Superior temporal gyrus (tissue), 1 donor: ENCODE results near the gene JAKMIP3.

Experiments used
- DNase-seq: peaks from one replicate; pipeline ENCODE4 v3.0.0-alpha.2; 2016; ENCODE audit errors: extremely low spot score

JAKMIP3 gene

GRCh38 chr10:132097609-132098377 lies 32.0 kb downstream of the JAKMIP3 start:
- DNase-seq, result no peak

- DNase-seq, result no peak
Observed at GRCh38 chr10:132098539-132099388, 33.0 kb downstream of the JAKMIP3 start.

- DNase-seq, result no peak
Observed at GRCh38 chr10:132099389-132100090, 33.8 kb downstream of the JAKMIP3 start.

GRCh38 chr10:132100091-132100481 lies 34.3 kb downstream of the JAKMIP3 start:
- DNase-seq, result no peak

DNA sequence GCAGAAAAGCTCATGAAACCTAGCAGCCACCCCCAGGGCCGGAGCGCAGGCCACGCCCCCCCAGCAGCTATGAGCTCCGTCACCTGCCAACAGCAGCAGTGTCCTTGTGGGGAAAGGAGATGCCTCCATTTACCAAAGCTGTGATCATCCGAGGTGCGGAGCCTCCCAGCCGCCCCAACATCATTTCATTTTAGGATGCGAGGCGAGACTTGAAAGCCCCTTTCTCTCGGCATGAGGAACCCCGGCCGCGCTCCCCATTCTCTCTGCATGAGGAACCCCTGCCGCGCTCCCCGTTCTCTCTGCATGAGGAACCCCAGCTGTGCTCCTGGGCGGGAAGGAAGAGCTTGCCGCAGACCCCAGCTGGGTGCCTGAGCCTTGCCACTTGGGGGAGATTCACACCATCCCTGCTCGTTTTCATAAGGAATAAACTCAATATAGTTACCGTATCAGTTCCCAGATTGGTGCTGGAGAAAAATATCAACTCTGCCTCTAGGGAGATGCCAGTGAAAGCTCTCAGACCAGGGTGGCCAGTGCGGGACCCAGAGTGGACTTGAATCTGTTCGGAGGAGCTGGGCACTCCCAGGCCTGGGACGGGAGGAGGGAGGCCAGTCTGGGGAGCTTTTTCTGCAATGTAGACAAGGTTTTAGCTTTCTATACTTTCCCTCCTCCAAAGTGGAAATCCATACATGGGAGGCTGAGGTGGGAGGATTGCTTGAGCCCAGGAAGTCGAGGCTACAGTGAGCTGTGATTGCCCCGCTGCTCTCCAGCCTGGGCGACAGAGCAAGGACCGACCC lies 35.0 kb downstream of the JAKMIP3 start:
- no peak for DNase-seq

GRCh38 chr10:132101529-132101928 lies 35.8 kb downstream of the JAKMIP3 start:
- DNase-seq, result peak; percentile 52

DNA sequence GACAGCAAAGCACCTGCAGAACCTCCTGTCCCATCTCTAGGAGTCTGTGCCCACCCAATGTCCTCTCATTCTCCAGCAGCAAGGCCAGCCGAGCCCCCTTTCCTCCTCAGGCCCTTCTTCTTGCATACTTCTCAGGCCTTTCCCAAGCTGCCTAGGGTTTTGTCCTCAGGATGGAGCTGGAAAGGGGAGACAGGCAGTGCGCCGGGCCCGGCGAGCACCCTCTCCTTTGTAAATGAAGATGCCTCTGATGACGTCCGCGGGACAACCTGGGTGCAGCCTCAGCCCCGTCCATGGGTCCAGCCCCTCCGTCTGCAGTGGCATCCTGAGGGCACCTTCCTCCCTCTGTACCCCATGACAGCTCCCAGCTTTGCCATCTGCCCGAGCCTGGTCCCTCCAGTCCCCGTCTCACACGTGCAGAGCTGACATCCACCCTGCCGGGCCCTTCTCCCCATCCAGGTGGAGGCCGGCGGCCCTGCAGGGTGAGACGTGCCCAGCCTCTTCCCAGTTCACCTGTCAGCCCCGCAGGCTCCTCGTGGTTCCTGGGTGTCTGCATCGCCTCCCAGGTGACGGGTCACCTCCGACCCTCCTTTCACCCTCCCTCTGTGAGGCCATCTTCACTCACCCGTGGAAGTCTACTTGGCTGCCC lies 36.4 kb downstream of the JAKMIP3 start:
- no peak for DNase-seq

DNA sequence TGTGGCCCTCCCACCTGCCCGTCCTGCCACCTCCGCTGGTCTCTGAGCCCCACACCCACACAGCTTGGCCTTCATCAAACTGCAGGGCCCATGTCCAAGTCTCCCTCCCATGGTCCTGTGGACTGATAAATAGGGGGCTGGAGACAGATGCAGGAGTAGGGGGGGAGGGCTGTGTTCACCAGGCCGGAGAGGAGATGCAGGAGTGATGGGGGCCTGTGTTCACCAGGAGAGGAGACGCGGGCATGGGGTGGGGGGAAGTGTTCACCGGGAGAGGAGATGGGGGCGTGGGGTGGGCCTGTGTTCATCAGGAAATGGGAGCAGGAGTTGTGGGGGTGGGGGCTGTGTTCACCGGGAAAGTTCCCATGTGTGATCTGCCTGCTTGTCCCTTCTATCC lies 37.0 kb downstream of the JAKMIP3 start:
- DNase-seq, result no peak

- DNase-seq, result no peak
Observed at GRCh38 chr10:132103116-132103910, 37.6 kb downstream of the JAKMIP3 start.

DNA sequence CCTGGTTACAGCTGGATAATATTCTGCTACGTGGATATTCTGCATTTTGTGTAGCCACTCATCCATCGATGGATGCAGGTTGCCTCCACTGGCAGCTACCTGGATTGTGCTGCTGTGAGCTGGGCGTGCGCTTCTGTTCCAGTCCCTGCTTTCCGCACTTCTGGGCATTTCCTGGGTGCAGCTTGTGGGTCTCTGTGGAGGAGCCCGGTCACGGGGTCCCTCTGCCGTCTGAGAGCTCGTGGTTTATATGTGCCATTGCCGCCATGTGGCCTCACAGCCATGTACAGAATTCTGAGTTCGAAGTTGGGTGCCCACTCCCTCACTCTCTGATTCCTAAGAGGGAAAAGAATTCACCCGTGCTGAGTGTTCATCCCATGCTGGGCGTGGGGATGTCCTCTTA lies 38.3 kb downstream of the JAKMIP3 start:
- no peak for DNase-seq

GRCh38 chr10:132104471-132105301 lies 38.9 kb downstream of the JAKMIP3 start:
- no peak for DNase-seq

DNA sequence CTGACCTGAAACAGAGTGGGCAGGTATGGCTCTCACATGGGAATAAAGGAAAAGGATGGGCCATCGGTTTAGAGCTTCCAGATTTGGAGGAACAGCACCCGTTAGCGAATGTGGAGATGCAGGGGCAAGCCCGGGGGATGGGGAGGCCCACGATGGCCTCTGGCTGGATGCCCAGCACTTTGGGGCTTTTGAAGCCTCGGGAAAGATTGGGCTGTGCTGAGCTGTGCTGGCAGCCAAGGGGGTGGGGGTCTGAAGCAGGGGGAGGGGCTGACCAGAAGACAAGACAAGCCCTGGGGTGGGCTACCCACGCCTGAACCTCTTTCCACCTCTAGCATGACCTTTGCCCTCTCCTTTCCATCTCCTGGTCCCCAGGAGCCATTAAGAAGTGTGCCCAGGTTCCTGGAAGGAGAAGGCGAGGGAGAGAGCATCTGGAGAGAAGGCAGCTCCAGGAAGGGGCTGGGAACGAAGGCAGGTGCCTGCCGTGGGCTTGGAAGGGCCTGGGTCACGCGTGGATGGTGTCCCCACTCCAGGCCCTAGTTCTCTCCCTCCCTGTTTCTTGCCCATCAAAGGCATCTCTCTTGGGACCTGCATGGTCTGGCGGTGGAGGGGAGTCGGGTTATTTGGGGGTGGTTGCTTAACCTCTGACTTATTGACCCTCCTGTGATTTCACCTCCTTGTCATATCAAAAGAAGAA lies 39.7 kb downstream of the JAKMIP3 start:
- no peak for DNase-seq

- no peak for DNase-seq
Observed at GRCh38 chr10:132106431-132106830, 40.7 kb downstream of the JAKMIP3 start.

GRCh38 chr10:132107186-132107948 lies 41.6 kb downstream of the JAKMIP3 start:
- peak; percentile 44 for DNase-seq

DNA sequence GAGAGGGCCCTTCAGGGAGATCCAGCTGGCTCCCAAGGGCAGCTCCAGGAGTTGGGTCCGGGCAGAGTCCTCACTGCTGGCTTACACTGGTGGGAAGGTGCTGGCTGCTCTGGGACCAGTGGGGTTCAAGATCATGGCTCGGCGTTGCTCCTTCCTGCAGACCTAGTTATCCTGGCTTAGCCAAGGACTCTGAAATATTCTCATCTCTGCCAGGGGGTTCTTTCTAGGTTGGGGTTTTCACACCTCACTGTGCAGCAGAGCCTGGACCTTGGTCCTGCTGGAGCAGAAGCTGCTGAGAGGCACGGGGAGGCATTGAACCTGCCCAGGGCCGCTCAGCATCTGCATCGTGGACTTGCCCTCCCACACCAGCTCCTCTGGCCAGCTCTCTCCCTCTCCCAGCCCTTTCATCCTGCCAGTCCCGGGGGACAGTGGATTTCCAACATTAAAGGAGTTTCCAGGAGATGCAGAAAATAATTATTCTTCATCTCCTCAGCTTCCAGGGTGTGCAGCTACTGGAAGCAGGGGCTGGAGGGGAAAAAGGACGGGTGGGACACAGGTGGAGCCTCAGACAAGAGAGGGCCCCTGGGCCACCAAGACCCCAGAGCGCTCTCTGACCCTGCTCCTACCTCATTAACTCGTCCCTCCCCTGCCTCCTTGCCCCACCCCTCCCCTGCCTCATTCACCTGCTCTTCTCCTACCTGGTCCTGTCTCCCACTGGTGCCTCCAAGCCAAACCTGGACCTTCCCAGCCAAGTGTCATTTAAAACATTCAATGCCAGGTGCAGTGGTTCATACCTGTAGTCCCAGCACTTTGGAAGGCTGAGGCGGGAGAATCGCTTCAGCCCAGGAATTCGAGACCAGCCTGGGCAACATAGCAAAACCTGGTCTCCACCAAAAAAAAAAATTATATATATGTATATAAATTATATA lies 42.5 kb downstream of the JAKMIP3 start:
- DNase-seq, result no peak

- peak; percentile 57 for DNase-seq
Observed at GRCh38 chr10:132109341-132110110, 43.8 kb downstream of the JAKMIP3 start.
